IMR-90 (cell line): ENCODE measurements around the gene CRTAC1. TPM values are rescaled to one million over a fixed set of nuclear protein-coding genes. Genes with fewer than 3 reads are reported as not detected.
A peak's percentile ranks its signal among the peaks of the same experiment; 100 is the strongest.

Source experiments
- ATAC-seq: fragments of 200-7000 bp; cut with Tn5 transposase; 2 replicates; pipeline ENCODE4 v1.9.1; 2020; ENCODE audit warnings: low read depth, mild to moderate bottlenecking, moderate library complexity
- BruUV-seq: library from RNA; stranded (reverse); fragments of 400-500 nt; replicated peaks from 2 replicates; lab custom pipeline; 2021; lab: Mats Ljungman, UMichigan
- CTCF ChIA-PET: fragments of 300-600 bp; formaldehyde crosslinking; extraction: SDS; loops from one replicate; lab custom pipeline; 2021; ENCODE audit warnings: antibody characterized with exemption; lab: Yijun Ruan, JAX
- POLR2A ChIA-PET: fragments of 300-600 bp; sonication (Branson Sonifier 250); formaldehyde crosslinking; loops from one replicate; lab custom pipeline; 2022; ENCODE audit warnings: antibody characterized with exemption; ENCODE audit not compliant: unreplicated experiment; lab: Charles Lee
- DNase-seq: peaks from one replicate; pipeline ENCODE4 v3.0.0; 2013
- H2AFZ ChIP-seq: replicated peaks from 2 replicates; pipeline ENCODE3; 2013; ENCODE audit warnings: low read length, mild to moderate bottlenecking; ENCODE audit not compliant: poor library complexity
- H2AK5ac ChIP-seq: 2 replicates; pipeline ENCODE4 v1.6.1; 2013; ENCODE audit warnings: low read depth, low read length, inconsistent platforms
- H2AK9ac ChIP-seq: replicated peaks from 2 replicates; pipeline ENCODE3; 2013; ENCODE audit warnings: mild to moderate bottlenecking, low read depth, low read length, moderate library complexity; ENCODE audit not compliant: poor library complexity
- H2BK120ac ChIP-seq: 2 replicates; pipeline ENCODE4 v1.6.1; 2013; ENCODE audit warnings: low read depth, low read length, inconsistent platforms
- H2BK15ac ChIP-seq: 3 replicates; pipeline ENCODE4 v1.6.1; 2013; ENCODE audit warnings: low read depth, low read length, inconsistent platforms
- H2BK20ac ChIP-seq: 2 replicates; pipeline ENCODE4 v1.6.1; 2013; ENCODE audit warnings: low read depth, mild to moderate bottlenecking, inconsistent platforms, low read length, moderate library complexity
- H2BK5ac ChIP-seq: 2 replicates; pipeline ENCODE4 v1.6.1; 2013; ENCODE audit warnings: mild to moderate bottlenecking, low read depth, low read length, inconsistent platforms; ENCODE audit not compliant: poor library complexity, severe bottlenecking
- H3K14ac ChIP-seq: replicated peaks from 2 replicates; pipeline ENCODE4 v1.6.1; 2013; ENCODE audit warnings: low read depth, low read length, inconsistent platforms
- H3K18ac ChIP-seq: 2 replicates; pipeline ENCODE4 v1.6.1; 2013; ENCODE audit warnings: low read depth, low read length, control low read depth
- H3K23ac ChIP-seq: 2 replicates; pipeline ENCODE4 v1.6.1; 2013; ENCODE audit warnings: low read depth, low read length, inconsistent platforms
- H3K27ac ChIP-seq: 2 replicates; pipeline ENCODE4 v1.5.1; 2013; ENCODE audit warnings: mild to moderate bottlenecking, control low read depth, low read length; ENCODE audit not compliant: insufficient read depth
- H3K27me3 ChIP-seq: 2 replicates; pipeline ENCODE4 v1.6.1; 2013; ENCODE audit warnings: low read length; ENCODE audit not compliant: control insufficient read depth, insufficient read depth
- H3K36me3 ChIP-seq: 2 replicates; pipeline ENCODE4 v1.6.1; 2013; ENCODE audit warnings: low read length, mixed read lengths; ENCODE audit not compliant: control insufficient read depth, insufficient read depth
- H3K4ac ChIP-seq: 2 replicates; pipeline ENCODE4 v1.6.1; 2013; ENCODE audit warnings: low read depth, low read length, inconsistent platforms
- H3K4me1 ChIP-seq: 2 replicates; pipeline ENCODE4 v1.6.1; 2013; ENCODE audit warnings: low read length, mixed read lengths; ENCODE audit not compliant: control insufficient read depth, insufficient read depth
- H3K4me2 ChIP-seq: 2 replicates; pipeline ENCODE4 v1.6.1; 2013; ENCODE audit warnings: low read depth, mild to moderate bottlenecking, control low read depth, low read length, moderate library complexity
- H3K4me3 ChIP-seq: 2 replicates; pipeline ENCODE4 v1.5.1; 2013; ENCODE audit warnings: low read depth, mild to moderate bottlenecking, control low read depth, low read length, moderate library complexity; ENCODE audit not compliant: insufficient read depth
- H3K56ac ChIP-seq: 2 replicates; pipeline ENCODE4 v1.6.1; 2013; ENCODE audit warnings: low read length, inconsistent platforms; ENCODE audit not compliant: insufficient read depth; ENCODE audit errors: extremely low read depth
- H3K79me1 ChIP-seq, 2 experiments: 2 replicates each; pipeline ENCODE4 v1.6.1; 2013; ENCODE audit warnings: low read length in 2 of 2, inconsistent platforms in 1 of 2, low read depth in 1 of 2
- H3K9ac ChIP-seq: 2 replicates; pipeline ENCODE4 v1.6.1; 2013; ENCODE audit warnings: low read depth, low read length, control low read depth
- H3K9me1 ChIP-seq: 2 replicates; pipeline ENCODE4 v1.6.1; 2013; ENCODE audit warnings: low read length, inconsistent platforms; ENCODE audit not compliant: insufficient read depth
- H3K9me3 ChIP-seq: 2 replicates; pipeline ENCODE4 v1.6.1; 2013; ENCODE audit warnings: low read length; ENCODE audit not compliant: control insufficient read depth, insufficient read depth
- H4K20me1 ChIP-seq: 2 replicates; pipeline ENCODE4 v1.6.1; 2013; ENCODE audit warnings: low read length, inconsistent platforms; ENCODE audit not compliant: insufficient read depth
- H4K5ac ChIP-seq: 2 replicates; pipeline ENCODE4 v1.6.1; 2013; ENCODE audit warnings: mild to moderate bottlenecking, low read depth, low read length, control low read depth
- H4K8ac ChIP-seq, 2 experiments: 2 replicates each; pipeline ENCODE4 v1.6.1; 2013; ENCODE audit warnings: low read depth in 2 of 2, low read length in 2 of 2, control low read depth in 1 of 2, inconsistent platforms in 1 of 2
- H4K91ac ChIP-seq: 2 replicates; pipeline ENCODE4 v1.6.1; 2013; ENCODE audit warnings: low read depth, low read length, inconsistent platforms; ENCODE audit not compliant: insufficient read depth
- POLR2A ChIP-seq: IDR thresholded peaks from 2 replicates; pipeline ENCODE4 v1.6.1; 2012; ENCODE audit warnings: mild to moderate bottlenecking, low read depth, low read length
- USF2 ChIP-seq: fragments of 150-350 bp; IDR thresholded peaks from 2 replicates; pipeline ENCODE4 v1.6.1; 2017; ENCODE audit warnings: mild to moderate bottlenecking, antibody characterized with exemption, low read length, low read depth
- WGBS, 2 experiments: methylation state at CpG; one replicate each; pipeline versions ENCODE4 v1.1.5 to v1.1.7; 2013; ENCODE audit warnings: missing lambda C conversion rate in 2 of 2; ENCODE audit not compliant: insufficient read length in 1 of 2; ENCODE audit errors: extremely low coverage in 2 of 2; 5-methylcytosine and 5-hydroxymethylcytosine counted together
- dilution Hi-C: fragments of 300-500 bp; cut with HindIII; formaldehyde crosslinking; loops from one replicate; pipeline ENCODE4 v1.14.3; 2018; ENCODE audit warnings: low sequenced_read_pairs; ENCODE audit not compliant: unreplicated experiment
- in situ Hi-C: fragments of 300-500 bp; cut with MboI; formaldehyde crosslinking; loops from 3 replicates; pipeline ENCODE4 v1.14.3; 2019; ENCODE audit warnings: low sequenced_read_pairs, inconsistent platforms, mixed read lengths
- intact Hi-C: fragments of 100-400 bp; cut with micrococcal nuclease; formaldehyde crosslinking; loops from 2 replicates; pipeline ENCODE4 v1.10.0; 2022
- polyA plus RNA-seq, 3 experiments: library from polyadenylated mRNA; depleted of rRNA; stranded (reverse); fragments of >200 nt; gene quantifications; 2 replicates each; pipeline ENCODE4 v1.2.3, GENCODE V29; 2012; ENCODE audit warnings: low replicate concordance in 1 of 3
- total RNA-seq: library from RNA; depleted of rRNA; stranded (reverse); fragments of >200 nt; gene quantifications from 2 replicates; pipeline ENCODE4 v1.2.3, GENCODE V29; 2012
- TF ChIP-seq, protein P1 (sequence below): fragments of 150-350 bp; IDR thresholded peaks from 2 replicates; pipeline ENCODE4 v1.6.1; 2016; ENCODE audit warnings: low read depth, mild to moderate bottlenecking, low read length, moderate library complexity, borderline replicate concordance

Gene CRTAC1
- total and polyA plus RNA-seq, 2 of the 4 experiments (the other 2 are of a cell fraction) = not detected

GRCh38 chr10:98030991-98031431, 590 bp upstream of the CRTAC1 start:
- DNase-seq = no peak
- WGBS, 2 experiments = 5% methylated on average over 18 of the region's 49 CpGs; no CpG with 5 or more reads in 1 of the 2 experiments

More at GRCh38 chr10:98030991-98031431, 590 bp upstream of the CRTAC1 start:
- H3K56ac ChIP-seq = no peak overlapping the region
- no peak overlapping the region for H3K9ac ChIP-seq
- ATAC-seq = peak; percentile 50
- POLR2A ChIA-PET = no interaction called here
- H3K9me3 ChIP-seq = no peaks in the 10 kb centered on the region
- H2AK5ac ChIP-seq = no peak overlapping the region
- no peak overlapping the region for H3K4me3 ChIP-seq
- CTCF ChIA-PET = interaction anchor here (1.8 kb wide), 1 partner anchor 10 kb away, joined by 5 read pairs; no protein-coding TSS in a partner anchor
- H3K18ac ChIP-seq = no peak overlapping the region
- BruUV-seq = no TSS peak
- no peaks in the 10 kb centered on the region for H3K36me3 ChIP-seq
- dilution Hi-C loops = no loop called here
- no peak overlapping the region for H3K27ac ChIP-seq
- H2AK9ac ChIP-seq = no peak overlapping the region
- intact Hi-C loops = no loop called here
- no peaks in the 10 kb centered on the region for H3K4me1 ChIP-seq
- in situ Hi-C loops = loop anchor here (25.0 kb wide), 1 partner anchor 244 kb away; no protein-coding TSS in a partner anchor
- H3K79me1 ChIP-seq = no peaks in the 10 kb centered on the region
- H2BK15ac ChIP-seq = no peak overlapping the region
- H4K20me1 ChIP-seq = no peaks in the 10 kb centered on the region
- no peak overlapping the region for H4K91ac ChIP-seq
- H3K27me3 ChIP-seq = peaks cover 59% of the 10 kb centered on the region
- TF ChIP-seq USF2 (no peak), POLR2A (no peak)
- TF ChIP-seq, protein P1, sequence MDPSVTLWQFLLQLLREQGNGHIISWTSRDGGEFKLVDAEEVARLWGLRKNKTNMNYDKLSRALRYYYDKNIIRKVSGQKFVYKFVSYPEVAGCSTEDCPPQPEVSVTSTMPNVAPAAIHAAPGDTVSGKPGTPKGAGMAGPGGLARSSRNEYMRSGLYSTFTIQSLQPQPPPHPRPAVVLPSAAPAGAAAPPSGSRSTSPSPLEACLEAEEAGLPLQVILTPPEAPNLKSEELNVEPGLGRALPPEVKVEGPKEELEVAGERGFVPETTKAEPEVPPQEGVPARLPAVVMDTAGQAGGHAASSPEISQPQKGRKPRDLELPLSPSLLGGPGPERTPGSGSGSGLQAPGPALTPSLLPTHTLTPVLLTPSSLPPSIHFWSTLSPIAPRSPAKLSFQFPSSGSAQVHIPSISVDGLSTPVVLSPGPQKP = no peak
- no peak overlapping the region for H2BK20ac ChIP-seq
- H2BK5ac ChIP-seq = no peak overlapping the region
- H3K23ac ChIP-seq = no peak overlapping the region
- H2BK120ac ChIP-seq = no peak overlapping the region
- peak overlapping the region; percentile 48 for H2AFZ ChIP-seq
- no peak overlapping the region for H3K4me2 ChIP-seq
- no peak overlapping the region for H3K14ac ChIP-seq
- no peak overlapping the region for H3K4ac ChIP-seq
- no peak overlapping the region for H4K5ac ChIP-seq
- no peak overlapping the region for H4K8ac ChIP-seq
- no peaks in the 10 kb centered on the region for H3K9me1 ChIP-seq
